Fibroblast of lung (primary cell): ENCODE data around the gene TXNDC11.

Experiments
- CTCF ChIP-seq, 2 donors: IDR thresholded peaks in 1 of 2; conservative IDR thresholded peaks in 1 of 2; 1 replicate in 1 of 2; 2 replicates in 1 of 2; pipeline ENCODE4 v1.5.1; 2011 to 2012; ENCODE audit warnings: low read length in 2 of 2, control low read depth in 1 of 2, inconsistent platforms in 1 of 2, low read depth in 1 of 2, mild to moderate bottlenecking in 1 of 2
- EZH2 ChIP-seq: IDR thresholded peaks from 2 replicates; pipeline ENCODE4 v1.5.1; 2012; ENCODE audit warnings: low read length, control low read depth, mild to moderate bottlenecking; ENCODE audit errors: missing control alignments

- TF ChIP-seq CTCF (conservative IDR thresholded peaks at IDR 0.05 in 1 of 2, IDR thresholded peaks at IDR 0.05 in 1 of 2; ENCODE audit: low read depth in 1 of 2, low read length in 2 of 2) = no peak
- no peak for TF ChIP-seq EZH2
Measured at GRCh38 chr16:11639925-11640899, 102.4 kb downstream of the TXNDC11 start.
